D721Med (cell line): Measurements from ENCODE around the gene RPS6KA3.
A peak's percentile ranks its signal among the peaks of the same experiment; 100 is the strongest.
"Not testable (repeated sequence)": the region's sequence is repeated elsewhere in the genome, so short reads cannot be mapped to it uniquely, and the experiment has no call there.

Experiments used
- DNase-seq: peaks from one replicate; pipeline ENCODE4 v3.0.0; 2011; ENCODE audit warnings: low spot score; ENCODE audit not compliant: insufficient read length
- FAIRE-seq: peaks from 2 replicates; lab custom pipeline; 2011; peaks lifted over from hg19 to GRCh38; lab: Jason Lieb, UNC
- TF ChIP-seq, protein P1 (sequence below): IDR thresholded peaks from 2 replicates; pipeline ENCODE4 v1.5.1; 2012; ENCODE audit warnings: mild to moderate bottlenecking, control low read depth; ENCODE audit not compliant: insufficient read depth; ENCODE audit errors: missing control alignments

Gene RPS6KA3

DNA sequence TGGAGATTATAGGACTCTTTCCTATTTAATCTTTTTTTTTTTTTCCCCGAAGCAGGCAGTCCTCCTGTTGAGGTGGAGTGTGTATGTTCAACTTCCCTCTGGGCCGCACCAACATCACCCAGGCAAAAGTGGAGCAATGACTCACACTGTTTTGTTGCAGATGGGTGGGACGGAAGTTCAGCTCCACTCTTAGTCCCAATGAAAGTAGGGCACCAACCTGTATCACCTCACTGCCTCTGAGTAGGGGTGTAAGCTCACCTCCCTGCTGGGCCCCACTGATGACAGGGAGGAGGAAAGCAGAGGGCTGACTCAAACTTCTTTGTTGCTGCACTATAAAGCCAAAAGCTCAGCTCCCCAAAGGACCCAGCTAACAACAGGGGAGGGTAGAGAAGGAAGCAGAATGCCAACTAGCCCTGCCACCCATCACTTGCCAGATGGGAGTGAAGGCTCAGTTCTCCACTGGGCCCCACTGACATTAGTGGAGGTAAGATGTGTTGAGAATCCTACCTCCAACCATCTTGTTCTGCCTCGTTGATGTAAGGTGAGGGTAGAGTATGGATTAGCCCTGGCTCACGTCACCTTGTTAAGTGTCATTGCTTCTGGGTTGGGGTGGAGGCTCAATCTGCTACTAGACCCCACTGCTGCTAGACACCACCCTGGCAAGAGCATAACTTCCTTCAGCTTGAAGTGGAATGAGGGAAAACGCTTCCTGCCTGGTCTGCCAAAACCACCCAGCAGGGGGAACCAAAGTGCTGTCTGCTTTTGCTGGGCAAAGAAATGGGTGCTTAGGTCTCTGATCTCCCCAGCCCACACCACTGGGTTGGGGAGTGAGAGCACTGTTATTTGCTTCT is 14.1 kb downstream of the RPS6KA3 start:
- FAIRE-seq, result no peak
- TF ChIP-seq, protein P1, sequence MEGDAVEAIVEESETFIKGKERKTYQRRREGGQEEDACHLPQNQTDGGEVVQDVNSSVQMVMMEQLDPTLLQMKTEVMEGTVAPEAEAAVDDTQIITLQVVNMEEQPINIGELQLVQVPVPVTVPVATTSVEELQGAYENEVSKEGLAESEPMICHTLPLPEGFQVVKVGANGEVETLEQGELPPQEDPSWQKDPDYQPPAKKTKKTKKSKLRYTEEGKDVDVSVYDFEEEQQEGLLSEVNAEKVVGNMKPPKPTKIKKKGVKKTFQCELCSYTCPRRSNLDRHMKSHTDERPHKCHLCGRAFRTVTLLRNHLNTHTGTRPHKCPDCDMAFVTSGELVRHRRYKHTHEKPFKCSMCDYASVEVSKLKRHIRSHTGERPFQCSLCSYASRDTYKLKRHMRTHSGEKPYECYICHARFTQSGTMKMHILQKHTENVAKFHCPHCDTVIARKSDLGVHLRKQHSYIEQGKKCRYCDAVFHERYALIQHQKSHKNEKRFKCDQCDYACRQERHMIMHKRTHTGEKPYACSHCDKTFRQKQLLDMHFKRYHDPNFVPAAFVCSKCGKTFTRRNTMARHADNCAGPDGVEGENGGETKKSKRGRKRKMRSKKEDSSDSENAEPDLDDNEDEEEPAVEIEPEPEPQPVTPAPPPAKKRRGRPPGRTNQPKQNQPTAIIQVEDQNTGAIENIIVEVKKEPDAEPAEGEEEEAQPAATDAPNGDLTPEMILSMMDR, result peak; percentile 19
- no peak for DNase-seq

DNA sequence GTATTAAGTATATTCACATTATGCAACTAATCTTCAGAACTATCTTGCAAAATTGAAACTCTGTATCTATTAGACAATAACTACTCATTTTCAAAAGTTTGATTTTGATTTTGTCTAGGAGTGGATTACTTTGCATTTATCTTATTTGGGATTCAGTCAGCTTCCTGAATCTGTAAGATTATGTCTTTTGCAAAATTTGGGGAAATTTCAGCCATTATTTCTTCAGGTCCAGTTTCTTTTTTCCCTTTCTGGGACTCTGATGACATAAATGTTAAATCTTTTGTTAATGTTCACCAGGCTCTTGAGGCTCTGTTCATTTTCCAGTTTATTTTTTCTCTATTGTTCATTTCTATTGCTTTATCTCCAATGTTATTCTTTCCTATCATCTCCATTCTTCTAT is 15.0 kb downstream of the RPS6KA3 start:
- DNase-seq, result no peak
- no peak for FAIRE-seq
- TF ChIP-seq, protein P1, result no peak

DNA sequence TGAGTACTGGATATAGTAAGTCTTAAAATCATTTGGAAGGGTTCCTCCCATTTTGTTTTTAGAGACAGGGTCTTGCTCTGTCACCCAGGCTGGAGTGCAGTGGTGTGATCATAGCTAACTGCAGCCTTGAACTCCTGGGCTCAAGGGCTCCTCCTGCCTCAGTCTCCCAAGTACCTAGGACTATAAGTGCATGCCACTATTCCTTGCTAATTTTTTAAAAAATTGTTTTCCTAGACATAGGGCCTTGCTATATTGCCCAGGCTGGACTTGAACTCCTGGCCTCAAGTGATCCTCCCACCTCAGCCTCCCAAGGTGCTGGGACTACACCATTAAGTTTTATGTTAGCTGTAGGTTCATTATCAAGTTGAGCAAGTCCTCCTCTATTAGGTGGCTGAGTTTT is 16.6 kb downstream of the RPS6KA3 start:
- not testable (repeated sequence) for FAIRE-seq

DNA sequence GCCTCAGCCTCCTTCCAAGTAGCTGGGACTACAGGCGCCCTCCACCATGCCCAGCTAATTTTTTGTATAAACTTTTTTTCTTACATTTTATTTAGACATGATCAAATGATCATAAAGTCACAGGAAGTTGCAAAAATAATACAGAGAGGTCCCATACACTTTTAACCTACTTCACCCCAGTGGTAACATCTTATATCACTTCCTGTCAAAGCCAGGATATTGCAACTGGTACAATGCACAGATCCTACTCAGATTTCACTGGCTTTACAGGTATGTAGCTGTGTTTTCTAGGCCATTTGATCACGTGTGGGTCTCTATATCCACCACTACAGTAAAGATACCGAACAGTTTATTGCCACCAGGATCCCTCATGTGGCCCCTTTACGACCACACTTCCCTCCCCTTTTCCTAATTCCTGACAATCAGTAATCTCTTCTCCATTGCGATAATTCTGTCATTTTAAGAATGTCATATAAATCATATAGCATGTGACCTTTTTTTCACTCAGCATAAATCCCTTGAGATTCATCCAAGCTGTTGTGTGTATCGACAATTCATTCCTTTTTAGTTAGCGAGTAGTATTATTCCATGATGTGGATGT is 18.0 kb downstream of the RPS6KA3 start:
- DNase-seq (no peak), FAIRE-seq (no peak)
- TF ChIP-seq, protein P1, result no peak

More for the DNA sequence above, 16.6 kb downstream of the RPS6KA3 start:
- not testable (repeated sequence) for DNase-seq

DNA sequence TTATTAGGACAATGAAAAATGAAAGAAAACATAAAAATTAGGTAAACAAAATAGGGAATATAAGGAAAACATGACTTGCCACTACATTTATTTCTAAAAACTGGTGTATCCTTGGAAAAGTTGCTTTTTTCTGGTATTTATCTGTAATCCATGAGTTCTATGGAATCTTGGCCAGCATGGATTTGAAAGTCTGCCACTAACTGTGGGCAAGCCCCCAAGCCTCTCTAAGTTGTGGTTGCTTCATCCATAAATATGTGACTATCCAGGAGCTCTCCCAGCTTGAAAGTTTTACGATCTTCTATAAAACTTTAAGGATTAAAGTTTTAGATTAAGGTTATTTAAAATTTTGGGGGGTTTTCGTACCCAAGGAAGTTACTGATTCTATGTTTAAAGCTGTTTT is 21.8 kb downstream of the RPS6KA3 start:
- no peak for FAIRE-seq
- TF ChIP-seq, protein P1, result no peak

DNA sequence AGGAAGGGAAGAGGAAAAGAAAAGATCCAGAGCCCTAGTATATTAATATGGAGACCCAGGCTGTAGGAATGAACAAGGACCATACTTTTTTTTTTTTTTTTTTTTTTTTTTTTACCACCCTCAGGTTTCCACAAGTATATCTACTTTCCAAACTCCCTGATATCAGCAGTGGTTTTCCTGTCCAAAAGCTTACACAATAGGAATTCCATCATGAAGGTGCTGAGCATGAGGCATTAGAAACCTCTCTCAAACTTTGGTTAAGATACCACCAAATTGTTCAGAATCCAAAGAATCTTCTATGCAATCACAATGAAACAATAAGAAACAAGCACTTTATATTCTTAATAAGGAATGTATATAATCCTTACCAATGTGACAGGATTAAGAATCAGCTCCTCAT is 26.5 kb downstream of the RPS6KA3 start:
- TF ChIP-seq, protein P1, result no peak
- no peak for DNase-seq
- FAIRE-seq, result no peak

More for the DNA sequence above, 21.8 kb downstream of the RPS6KA3 start:
- DNase-seq, result no peak

DNA sequence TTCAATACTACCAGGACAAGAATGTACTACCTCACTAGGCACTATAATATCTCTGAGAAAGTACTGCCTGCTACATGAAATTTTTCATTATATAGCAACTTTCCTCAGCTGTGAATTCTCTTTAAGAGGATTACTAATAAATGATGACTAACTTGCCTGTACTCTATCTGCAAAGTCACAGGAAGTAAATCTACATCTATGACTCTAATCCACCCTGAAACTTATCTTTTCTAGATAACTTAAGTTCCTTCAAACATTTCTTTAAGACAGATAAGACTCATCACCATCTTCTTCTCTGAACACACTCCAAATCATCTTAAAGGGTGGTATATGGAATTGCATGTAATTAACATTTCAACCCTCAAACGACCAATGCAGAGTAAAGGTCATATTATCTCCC is 28.8 kb downstream of the RPS6KA3 start:
- FAIRE-seq, result no peak
- DNase-seq, result no peak
- TF ChIP-seq, protein P1, result no peak
